GM21447 (cell line): ENCODE data around the gene ZNF576.
"Not testable (repeated sequence)": the region's sequence is repeated elsewhere in the genome, so short reads cannot be mapped to it uniquely, and the experiment has no call there.

Experiments used
- ATAC-seq: cut with Tn5 transposase; IDR thresholded peaks from one replicate; pipeline ENCODE4 v1.9.1; 2021; ENCODE audit not compliant: unreplicated experiment

Gene ZNF576

DNA sequence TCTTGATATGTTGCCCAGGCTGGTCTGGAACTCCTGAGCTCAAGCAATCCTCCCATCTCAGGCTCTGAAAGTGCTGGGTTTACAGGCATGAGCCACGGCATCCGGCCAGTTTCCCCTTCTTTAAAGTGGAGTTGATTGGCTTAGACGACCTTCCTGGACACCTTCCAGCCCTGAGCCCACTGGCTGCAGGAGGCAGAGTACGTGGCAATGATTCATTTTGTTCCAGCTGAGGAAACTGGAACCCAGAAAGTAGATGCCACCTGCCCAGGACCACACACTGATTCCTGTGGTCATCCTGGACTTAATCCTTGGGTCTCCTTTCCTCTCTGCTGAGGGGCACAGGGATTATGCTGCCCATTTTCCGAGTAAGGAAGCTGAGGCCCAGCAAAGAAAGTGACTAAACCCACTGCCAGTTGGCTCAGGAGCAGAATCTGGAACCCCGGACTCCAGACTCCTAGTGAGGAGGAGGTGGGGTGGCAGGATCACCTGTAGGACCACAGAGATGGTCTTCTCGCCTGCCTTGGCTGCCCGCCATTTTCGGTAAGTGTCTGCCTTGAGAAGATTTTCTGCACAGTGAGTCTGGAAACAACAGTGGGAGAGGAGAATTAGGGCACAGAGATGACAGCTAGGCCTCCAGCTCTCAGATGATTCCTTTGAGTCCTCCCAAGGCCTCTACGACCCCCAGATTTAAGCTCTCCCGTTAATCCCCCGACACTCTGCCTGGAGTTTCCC is 21.8 kb upstream of the ZNF576 start:
- ATAC-seq, result no peak

GRCh38 chr19:43575156-43575950 is 21.0 kb upstream of the ZNF576 start, which contains the start of the genes PINLYP and XRCC1:
PINLYP (plus strand) TSS chr19:43575801; CDS start chr19:43577192, 1,391 bp downstream.
XRCC1 (minus strand) TSS chr19:43575527; CDS start chr19:43575458, 69 bp downstream.
- peak; percentile 93 for ATAC-seq

DNA sequence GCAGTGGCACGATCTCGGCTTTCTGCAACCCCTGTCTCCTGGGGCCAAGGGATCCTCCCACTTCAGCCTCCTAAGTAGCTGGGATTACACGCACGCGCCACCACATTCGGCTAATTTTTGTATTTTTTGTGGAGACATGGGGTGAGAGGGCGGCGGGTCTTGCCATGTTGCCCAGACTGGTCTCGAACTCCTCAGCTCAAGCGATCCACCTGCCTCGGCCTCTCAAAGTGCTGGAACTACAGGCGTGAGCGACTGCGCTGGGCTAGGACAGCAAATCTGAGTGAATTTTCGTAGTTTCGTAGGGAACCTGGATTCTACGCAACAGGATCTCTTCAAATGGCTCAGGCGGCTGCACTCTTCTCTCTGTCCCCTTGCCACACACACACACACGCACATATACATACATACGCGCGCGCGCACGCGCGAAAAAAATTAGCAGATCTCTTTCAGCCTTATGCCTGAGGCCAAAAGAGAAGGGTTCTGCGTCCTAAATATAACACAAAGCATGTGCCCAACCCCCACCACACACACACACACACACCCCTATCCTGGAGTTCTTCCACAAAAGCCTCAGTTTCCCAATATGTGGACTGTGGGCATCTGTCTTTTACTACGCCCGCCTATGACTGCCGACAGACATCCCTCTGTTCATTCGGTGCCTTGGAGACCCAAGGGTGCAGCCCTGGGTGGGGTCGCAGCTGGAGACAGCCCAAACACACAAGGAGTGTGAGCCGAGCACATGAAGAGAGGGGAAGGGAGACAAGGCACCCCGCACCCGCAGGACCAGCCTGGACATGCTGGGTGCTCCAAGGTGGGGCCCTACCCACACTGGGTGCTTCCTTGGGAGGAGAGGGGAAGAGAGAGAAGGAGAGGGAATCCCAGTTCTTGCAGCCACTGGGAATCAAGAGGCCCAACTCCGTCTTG is 20.2 kb upstream of the ZNF576 start:
- ATAC-seq, result no peak

DNA sequence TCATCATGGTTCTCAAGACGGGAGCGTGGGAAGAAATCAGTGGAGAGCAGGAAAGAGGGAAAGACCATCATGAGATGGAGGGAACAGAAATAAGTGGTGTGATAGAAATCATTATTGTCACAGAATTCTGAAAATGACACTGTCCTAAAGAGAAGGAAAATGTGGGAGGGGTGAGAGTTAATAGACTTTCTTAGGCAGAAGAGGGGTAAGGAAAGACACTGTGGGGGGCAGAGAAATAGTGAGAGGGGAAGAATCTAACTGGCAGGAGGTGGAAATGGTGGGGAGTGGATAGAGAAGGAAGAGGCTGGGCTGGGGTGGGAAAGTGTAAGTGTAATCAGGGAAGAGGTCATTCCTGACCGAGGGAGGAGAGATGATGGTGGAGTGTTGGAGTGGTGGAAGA is 17.6 kb upstream of the ZNF576 start:
- no peak for ATAC-seq

DNA sequence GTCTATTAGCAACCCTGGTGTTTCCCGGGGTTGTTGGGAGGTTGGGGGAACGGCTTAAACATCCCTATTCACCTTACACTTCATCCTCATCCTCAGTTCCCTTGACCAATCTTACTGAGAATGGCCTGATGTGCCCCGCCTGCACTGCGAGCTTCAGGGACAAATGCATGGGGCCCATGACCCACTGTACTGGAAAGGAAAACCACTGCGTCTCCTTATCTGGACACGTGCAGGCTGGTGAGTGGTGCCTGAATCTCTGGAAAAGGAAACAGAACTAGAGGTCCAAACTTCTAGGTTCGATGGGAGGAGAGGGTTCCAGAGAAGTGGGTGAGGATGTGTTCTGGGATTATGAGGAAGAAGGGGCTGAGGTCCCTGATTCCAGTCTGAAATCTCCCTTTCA is 14.9 kb upstream of the ZNF576 start:
- ATAC-seq, result no peak

DNA sequence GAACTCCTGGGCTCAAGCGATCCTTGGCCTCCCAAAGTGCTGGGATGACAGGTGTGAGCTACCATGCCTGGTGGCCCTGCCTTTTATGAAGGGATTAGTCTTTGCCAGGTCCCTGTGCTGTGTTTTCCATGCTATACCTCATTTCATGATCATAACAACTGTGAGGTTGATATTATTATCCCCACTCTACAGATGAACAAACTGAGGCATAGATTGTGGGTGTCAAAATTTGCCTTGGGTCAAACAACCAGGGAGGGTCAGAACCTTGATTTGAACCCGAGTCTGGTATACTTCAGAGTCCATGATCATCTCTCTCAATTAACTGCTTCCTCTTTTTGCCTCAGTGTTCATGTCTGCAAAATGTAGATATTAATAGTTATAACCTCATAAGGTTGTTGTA is 13.9 kb upstream of the ZNF576 start:
- ATAC-seq, result no peak

DNA sequence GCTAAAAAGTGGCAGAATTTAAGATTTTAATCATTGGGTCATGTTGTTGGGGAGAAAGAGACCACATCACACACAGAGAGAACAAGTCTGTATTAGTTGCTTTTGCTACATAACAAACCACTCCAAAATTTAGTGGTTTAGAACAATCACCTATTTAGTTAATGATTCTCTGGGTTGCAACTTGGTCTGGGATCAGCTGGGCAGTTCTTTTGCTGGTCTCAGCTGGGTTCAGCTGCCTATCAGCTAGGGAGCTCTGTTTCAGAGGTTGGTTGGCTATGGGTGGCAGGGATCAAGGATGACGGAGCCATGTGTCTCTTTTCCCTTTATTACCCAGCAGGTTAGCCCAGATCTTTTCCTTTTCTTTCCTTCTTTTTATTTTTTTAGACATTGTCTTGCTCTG is 11.9 kb upstream of the ZNF576 start:
- ATAC-seq, result no peak

- ATAC-seq, result no peak
Measured at GRCh38 chr19:43586346-43586745, 10.0 kb upstream of the ZNF576 start.

DNA sequence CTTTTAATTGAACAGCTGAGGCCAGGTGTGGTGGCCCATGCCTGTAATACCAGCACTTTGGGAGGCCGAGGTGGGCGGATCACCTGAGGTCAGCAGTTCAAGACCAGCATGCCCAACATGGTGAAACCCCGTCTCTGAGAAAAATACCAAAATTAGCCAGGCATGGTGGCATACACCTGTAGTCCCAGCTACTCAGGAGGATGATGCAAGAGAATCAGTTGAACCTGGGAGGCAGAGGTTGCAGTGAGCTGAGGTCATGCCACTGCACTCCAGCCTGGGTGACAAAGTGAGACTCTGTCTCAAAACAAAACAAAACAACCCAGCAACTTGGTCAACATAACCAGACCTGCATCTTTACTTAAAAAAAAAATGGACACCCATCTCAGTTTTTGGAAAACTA is 9.4 kb upstream of the ZNF576 start:
- not testable (repeated sequence) for ATAC-seq

DNA sequence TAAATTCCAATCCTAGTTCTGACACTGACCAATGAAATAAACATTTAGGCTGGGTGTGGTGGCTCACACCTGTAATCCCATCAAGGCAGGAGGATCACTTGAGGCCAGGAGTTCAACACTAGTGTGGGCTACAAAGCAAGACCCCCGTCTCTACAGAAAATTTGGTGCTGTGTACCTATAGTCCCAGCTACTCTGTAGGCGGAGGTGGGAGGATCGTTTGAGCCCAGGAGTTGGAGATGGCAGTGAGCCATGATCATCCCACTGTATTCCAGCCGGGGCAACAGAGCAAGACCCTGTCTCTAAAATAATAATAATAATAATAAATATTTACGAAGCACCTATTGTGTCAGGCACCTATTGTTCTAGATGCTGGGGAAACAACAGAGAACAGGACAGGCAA is 7.1 kb upstream of the ZNF576 start:
- ATAC-seq, result no peak

DNA sequence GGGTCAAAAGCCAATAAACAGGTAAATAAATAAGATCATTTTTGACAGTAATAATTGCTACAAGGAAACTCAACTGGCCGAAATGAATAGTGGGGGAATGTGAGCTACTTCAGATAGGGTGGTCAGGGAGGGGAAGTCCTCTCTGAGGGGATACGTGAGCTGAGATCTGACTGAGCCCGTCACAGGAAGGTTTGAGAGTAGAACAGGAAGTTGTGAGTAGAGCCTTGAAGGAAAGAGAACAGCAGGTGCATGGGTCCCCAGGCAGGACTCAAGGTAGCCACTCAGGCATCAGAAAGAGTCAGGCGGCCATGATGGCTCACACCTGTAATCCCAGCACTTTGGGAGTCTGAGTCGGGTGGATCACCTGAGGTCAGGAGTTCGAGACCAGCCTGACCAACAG is 6.7 kb upstream of the ZNF576 start:
- ATAC-seq, result no peak

- no peak for ATAC-seq
Measured at GRCh38 chr19:43591904-43592772, 4.3 kb upstream of the ZNF576 start.

DNA sequence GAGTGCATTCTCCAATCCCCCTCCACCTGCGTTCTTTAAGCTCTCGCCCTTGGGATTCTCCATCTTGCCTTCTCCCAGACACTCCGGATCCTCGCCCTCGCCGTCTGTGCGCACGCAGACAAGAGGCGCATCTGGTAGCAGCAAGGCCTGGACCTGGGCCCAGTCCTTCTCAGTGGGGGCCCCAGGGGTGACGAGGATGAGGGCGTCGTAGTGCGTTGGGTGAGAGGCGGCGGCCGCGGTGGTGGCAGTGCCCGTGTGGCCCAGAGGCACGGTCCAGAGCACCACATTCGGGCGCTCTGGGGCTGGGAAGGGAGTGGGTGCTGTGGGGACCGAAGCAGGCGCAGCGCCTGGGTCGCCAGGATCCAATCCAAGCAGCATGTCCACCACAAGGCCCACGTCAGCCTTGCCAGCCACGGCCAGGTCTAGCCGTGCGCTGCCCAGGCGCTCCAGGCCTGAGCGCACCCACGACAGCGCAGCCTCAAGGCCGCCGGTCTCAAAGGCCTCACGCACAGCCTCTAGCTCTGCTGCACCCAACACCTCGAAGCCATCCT is 3.5 kb upstream of the ZNF576 start:
- no peak for ATAC-seq

DNA sequence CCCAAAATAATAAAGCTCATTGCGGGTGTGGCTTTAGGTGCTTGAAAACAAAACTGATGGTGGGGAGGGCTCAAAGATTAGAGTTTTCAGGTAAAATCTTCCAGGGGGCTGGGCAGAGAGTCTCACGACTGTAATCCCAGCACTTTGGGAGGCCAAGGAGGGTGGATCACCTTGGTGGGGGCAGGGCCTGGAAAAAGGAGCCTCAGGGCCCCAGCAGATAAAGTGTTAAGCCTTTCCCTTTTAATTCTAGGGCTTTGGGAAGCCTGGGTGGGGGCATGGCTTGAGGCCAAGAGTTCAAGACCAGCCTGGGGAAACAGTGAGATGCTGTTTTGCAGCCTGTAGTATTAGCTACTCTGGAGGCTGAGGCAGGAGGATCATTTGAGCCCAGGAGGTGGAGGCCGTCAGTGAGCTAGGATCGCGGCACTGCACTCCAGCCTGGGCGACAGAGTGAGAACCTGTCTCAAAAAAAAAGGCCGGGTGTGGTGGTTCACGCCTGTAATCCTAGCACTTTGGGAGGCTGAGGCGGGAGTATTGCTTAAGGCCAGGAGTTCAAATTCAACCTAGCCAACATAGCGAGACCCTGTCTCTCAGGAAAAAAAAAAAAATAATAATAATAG is 2.2 kb upstream of the ZNF576 start:
- ATAC-seq, result no peak

DNA sequence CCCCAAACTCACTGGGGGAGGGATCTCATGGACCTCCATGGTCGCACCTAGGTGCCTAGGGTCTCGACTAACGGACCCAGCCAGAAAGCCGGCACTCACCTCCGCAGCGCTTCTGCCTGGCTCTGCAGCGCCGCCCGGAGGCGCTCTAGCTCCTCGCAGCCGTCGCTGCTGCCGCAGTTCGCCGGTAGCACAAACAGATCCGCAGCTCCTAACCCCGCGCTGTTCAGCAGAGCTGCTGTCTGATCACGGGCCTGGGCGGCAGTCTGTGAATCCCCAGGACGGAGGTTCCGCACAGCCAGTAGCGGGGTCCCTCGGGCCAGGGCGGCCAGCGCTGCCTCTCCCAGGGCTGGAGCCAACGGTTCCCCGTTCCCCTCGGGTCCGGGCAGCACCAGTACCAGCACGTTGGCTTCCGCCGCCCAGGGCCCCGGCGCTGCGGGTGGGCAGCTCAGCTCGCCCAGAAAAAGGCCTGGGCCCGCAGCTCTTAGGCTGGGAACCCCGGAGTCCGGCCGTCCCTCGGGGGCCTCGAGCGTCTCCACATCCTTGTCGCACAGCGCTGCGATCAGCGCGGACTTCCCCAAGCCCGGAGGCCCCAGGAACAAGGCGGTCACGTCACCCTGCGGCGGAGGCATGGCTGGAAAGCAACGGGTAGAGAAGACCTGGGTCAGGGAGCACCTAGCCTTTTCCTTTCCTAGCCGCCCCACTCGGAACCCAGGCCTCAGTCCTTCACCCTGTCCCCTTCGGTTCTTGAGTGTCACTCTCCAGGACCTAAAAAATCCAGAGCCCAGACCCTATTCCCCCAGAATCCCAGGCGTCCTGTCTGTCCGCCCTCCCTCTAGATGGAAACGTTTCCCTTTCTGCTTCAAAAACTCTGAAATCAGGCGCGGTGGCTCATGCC is 1.4 kb upstream of the ZNF576 start:
- no peak for ATAC-seq

GRCh38 chr19:43595605-43595998 is 793 bp upstream of the ZNF576 start:
- ATAC-seq, result peak; percentile 10

- ATAC-seq, result no peak
Measured at GRCh38 chr19:43596842-43597461, 557 bp downstream of the ZNF576 start.

DNA sequence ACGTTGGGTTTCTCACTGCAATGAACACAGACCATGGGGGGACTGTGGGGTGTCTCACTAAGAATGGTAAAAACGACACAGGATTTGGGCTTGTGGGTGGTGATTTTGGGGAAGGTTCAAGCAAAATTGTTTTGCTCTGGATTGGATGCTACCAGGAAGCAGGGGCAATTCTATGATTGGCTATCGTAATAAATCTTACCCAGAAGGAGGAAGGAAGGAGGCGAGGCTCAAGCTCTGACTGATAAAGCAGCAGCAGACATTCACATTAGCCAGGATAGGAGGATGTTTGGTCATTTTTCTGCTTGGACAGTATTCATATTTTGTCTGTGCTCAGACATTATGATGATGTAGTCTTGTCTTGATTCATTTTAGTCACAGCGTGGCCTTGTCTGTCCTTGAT is 1.5 kb downstream of the ZNF576 start:
- ATAC-seq, result no peak
